Left renal cortex interstitium (tissue), 4 donors: ENCODE data around the gene ADK. TPM values are rescaled to one million over a fixed set of nuclear protein-coding genes. Genes with fewer than 3 reads are reported as not detected.

Source experiments
- DNase-seq, 4 donors: peaks; one replicate each; pipeline ENCODE4 v3.0.0-alpha.2; 2013; ENCODE audit warnings: low read depth in 4 of 4, low spot score in 2 of 4, missing footprints in 1 of 4
- polyA plus RNA-seq, 4 donors: library from polyadenylated mRNA; unstranded; fragments of 120-200 nt; gene quantifications; one replicate each; pipeline ENCODE4 v1.2.1, GENCODE V29; 2013; ENCODE audit not compliant: insufficient read length in 4 of 4

Gene ADK
- polyA plus RNA-seq, 4 donors: 27.2 to 33.8 (median 28.5) TPM

GRCh38 chr10:74640134-74640921, 489.3 kb downstream of the ADK start:
- no peak for DNase-seq

- no peak for DNase-seq
Measured at GRCh38 chr10:74641659-74642058, 490.6 kb downstream of the ADK start.

GRCh38 chr10:74642901-74643595, 492.0 kb downstream of the ADK start:
- no peak for DNase-seq

- DNase-seq: no peak
Measured at GRCh38 chr10:74643596-74643975, 492.6 kb downstream of the ADK start.

- DNase-seq: no peak
Measured at GRCh38 chr10:74644738-74645137, 493.7 kb downstream of the ADK start.

GRCh38 chr10:74645692-74646091, 494.7 kb downstream of the ADK start:
- DNase-seq: no peak

- DNase-seq: no peak
Measured at GRCh38 chr10:74650613-74651012, 499.6 kb downstream of the ADK start.

GRCh38 chr10:74651565-74651964, 500.5 kb downstream of the ADK start:
- DNase-seq: no peak

- no peak for DNase-seq
Measured at GRCh38 chr10:74652664-74653063, 501.6 kb downstream of the ADK start.

- DNase-seq: no peak
Measured at GRCh38 chr10:74658511-74658910, 507.5 kb downstream of the ADK start.

GRCh38 chr10:74662635-74663034, 511.6 kb downstream of the ADK start:
- no peak for DNase-seq

GRCh38 chr10:74669210-74669609, 518.2 kb downstream of the ADK start:
- DNase-seq: no peak

- no peak for DNase-seq
Measured at GRCh38 chr10:74671716-74672115, 520.7 kb downstream of the ADK start.

GRCh38 chr10:74672430-74673165, 521.6 kb downstream of the ADK start:
- no peak for DNase-seq

- no peak for DNase-seq
Measured at GRCh38 chr10:74674927-74675326, 523.9 kb downstream of the ADK start.

- no peak for DNase-seq
Measured at GRCh38 chr10:74675484-74675883, 524.5 kb downstream of the ADK start.

- no peak for DNase-seq
Measured at GRCh38 chr10:74677951-74678350, 526.9 kb downstream of the ADK start.

- no peak for DNase-seq
Measured at GRCh38 chr10:74681917-74682627, 531.1 kb downstream of the ADK start.

- no peak for DNase-seq
Measured at GRCh38 chr10:74683067-74683466, 532.0 kb downstream of the ADK start.

- DNase-seq: no peak
Measured at GRCh38 chr10:74683621-74684364, 532.8 kb downstream of the ADK start.
